UCSD-AML1 (cell line): Measurements from ENCODE around the gene AVPR1B.

Experiments used
- DNase-seq: peaks from one replicate; lab custom pipeline; 2025; ENCODE audit not compliant: unreplicated experiment; lab: John Stamatoyannopoulos, UW

Gene AVPR1B

GRCh38 chr1:206117151-206117948 is at the start of gene AVPR1B:
AVPR1B (minus strand) TSS chr1:206117388; CDS start chr1:206116890, 498 bp downstream.
- DNase-seq = no peak

- no peak for DNase-seq
These were observed 28.6 kb upstream of the AVPR1B start for GRCh38 chr1:206145771-206146290.

- DNase-seq = no peak
These were observed 27.4 kb upstream of the AVPR1B start for GRCh38 chr1:206144605-206145004.

GRCh38 chr1:206143537-206144172 is 26.5 kb upstream of the AVPR1B start:
- DNase-seq = no peak

GRCh38 chr1:206142770-206143169 is 25.6 kb upstream of the AVPR1B start:
- DNase-seq = no peak

GRCh38 chr1:206142011-206142410 is 24.8 kb upstream of the AVPR1B start:
- DNase-seq = no peak

- no peak for DNase-seq
These were observed 19.1 kb upstream of the AVPR1B start for GRCh38 chr1:206136241-206136640.

GRCh38 chr1:206135248-206135647 is 18.1 kb upstream of the AVPR1B start:
- DNase-seq = no peak

GRCh38 chr1:206133751-206134415 is 16.7 kb upstream of the AVPR1B start:
- DNase-seq = no peak

GRCh38 chr1:206131037-206131436 is 13.8 kb upstream of the AVPR1B start:
- DNase-seq = no peak

- no peak for DNase-seq
These were observed 11.0 kb upstream of the AVPR1B start for GRCh38 chr1:206128196-206128595.

GRCh38 chr1:206127336-206127735 is 10.1 kb upstream of the AVPR1B start:
- DNase-seq = no peak

GRCh38 chr1:206125346-206125745 is 8.2 kb upstream of the AVPR1B start:
- DNase-seq = no peak

GRCh38 chr1:206122686-206123085 is 5.5 kb upstream of the AVPR1B start:
- DNase-seq = no peak

GRCh38 chr1:206121269-206121668 is 4.1 kb upstream of the AVPR1B start:
- DNase-seq = no peak

- DNase-seq = no peak
These were observed 3.2 kb upstream of the AVPR1B start for GRCh38 chr1:206120406-206120805.

GRCh38 chr1:206116873-206117150 is 376 bp downstream of the AVPR1B start:
- DNase-seq = no peak

GRCh38 chr1:206116191-206116872 is 856 bp downstream of the AVPR1B start:
- DNase-seq = no peak

GRCh38 chr1:206115791-206116190 is 1.4 kb downstream of the AVPR1B start:
- DNase-seq = no peak

- no peak for DNase-seq
These were observed 2.2 kb downstream of the AVPR1B start for GRCh38 chr1:206114692-206115640.
